Liver (tissue), 3 donors: Measurements from ENCODE around the gene CRADD.

Source experiments
- ATF3 ChIP-seq: IDR thresholded peaks from 2 replicates; pipeline ENCODE4 v1.6.1; 2016; ENCODE audit warnings: antibody characterized with exemption
- CTCF ChIP-seq: fragments of 150-350 bp; IDR thresholded peaks from 2 replicates; pipeline ENCODE4 v1.5.1; 2017; ENCODE audit warnings: improper control_type of control experiment, low read depth, low read length; ENCODE audit not compliant: missing input control
- FOXA1 ChIP-seq: IDR thresholded peaks from 2 replicates; pipeline ENCODE4 v1.6.1; 2016; ENCODE audit warnings: antibody characterized with exemption
- GABPA ChIP-seq, 2 donors: IDR thresholded peaks in 1 of 2; conservative IDR thresholded peaks in 1 of 2; 2 replicates each; pipeline ENCODE4 v1.6.1; 2016; ENCODE audit warnings: antibody characterized with exemption in 2 of 2, mild to moderate bottlenecking in 1 of 2, moderate library complexity in 1 of 2
- HNF4G ChIP-seq: IDR thresholded peaks from 2 replicates; pipeline ENCODE4 v1.6.1; 2016; ENCODE audit warnings: antibody characterized with exemption
- JUND ChIP-seq, 2 donors: IDR thresholded peaks; 2 replicates each; pipeline ENCODE4 v1.6.1; 2016; ENCODE audit warnings: antibody characterized with exemption in 2 of 2
- RAD21 ChIP-seq, 2 donors: IDR thresholded peaks; 2 replicates each; pipeline ENCODE4 v1.6.1; 2016; ENCODE audit warnings: antibody characterized with exemption in 2 of 2, mild to moderate bottlenecking in 2 of 2
- REST ChIP-seq: IDR thresholded peaks from 2 replicates; pipeline ENCODE4 v1.6.1; 2016; ENCODE audit warnings: antibody characterized with exemption, mild to moderate bottlenecking
- RXRA ChIP-seq, 2 donors: IDR thresholded peaks; 2 replicates each; pipeline ENCODE4 v1.6.1; 2017 to 2018; ENCODE audit warnings: antibody characterized with exemption in 2 of 2, mild to moderate bottlenecking in 1 of 2
- TAF1 ChIP-seq: conservative IDR thresholded peaks from 2 replicates; pipeline ENCODE4 v1.6.1; 2016; ENCODE audit warnings: antibody characterized with exemption, mild to moderate bottlenecking
- donor health status: healthy.
- donor health status: healthy.

- no peak for TF ChIP-seq CTCF
- no peak for TF ChIP-seq ATF3
- TF ChIP-seq GABPA (IDR thresholded peaks at IDR 0.05 in 1 of 2, conservative IDR thresholded peaks at IDR 0.05 in 1 of 2), result no peak
- TF ChIP-seq TAF1, result no peak
- TF ChIP-seq RXRA (IDR thresholded peaks at IDR 0.05), result peak in 1 of 2 donors; percentile 9
- TF ChIP-seq REST, result no peak
- TF ChIP-seq JUND (IDR thresholded peaks at IDR 0.05), result no peak
- peak; percentile 9 to 19 for TF ChIP-seq RAD21 (IDR thresholded peaks at IDR 0.05)
- TF ChIP-seq FOXA1, result no peak
- TF ChIP-seq HNF4G, result no peak
Observed at GRCh38 chr12:93813186-93813585, 136.0 kb downstream of the CRADD start.
